A673 (cell line): ENCODE data around the gene NPPC. TPM values are rescaled to one million over a fixed set of nuclear protein-coding genes. Genes with fewer than 3 reads are reported as not detected.

Experiments used
- BruUV-seq: library from RNA; stranded (reverse); fragments of 400-500 nt; replicated peaks from 2 replicates; lab custom pipeline; 2021; lab: Mats Ljungman, UMichigan
- CTCF ChIA-PET: fragments of 300-600 bp; sonication (Branson Sonifier 250); formaldehyde crosslinking; loops from one replicate; lab custom pipeline; 2022; ENCODE audit warnings: antibody characterized with exemption; lab: Charles Lee
- POLR2A ChIA-PET: fragments of 300-600 bp; sonication (Branson Sonifier 250); formaldehyde crosslinking; loops from one replicate; lab custom pipeline; 2022; ENCODE audit warnings: antibody characterized with exemption; ENCODE audit not compliant: low non-redundant PET; lab: Charles Lee
- DNase-seq: peaks from one replicate; pipeline ENCODE4 v3.0.0-alpha.2; 2015; ENCODE audit warnings: low spot score
- H3K27ac ChIP-seq: fragments of 200-600 bp; sonication (generic); 2 replicates; pipeline ENCODE4 v1.5.1; 2016; ENCODE audit warnings: mixed run types, low read depth, mild to moderate bottlenecking, mixed read lengths, antibody characterized with exemption, low read length; ENCODE audit not compliant: poor library complexity, severe bottlenecking
- H3K27me3 ChIP-seq: fragments of 200-600 bp; sonication (generic); replicated peaks from 2 replicates; pipeline ENCODE4 v1.6.1; 2017; ENCODE audit warnings: mixed run types, low read depth, mild to moderate bottlenecking, mixed read lengths, antibody characterized with exemption, low read length; ENCODE audit not compliant: insufficient read depth, poor library complexity
- H3K36me3 ChIP-seq: fragments of 200-600 bp; sonication (generic); 2 replicates; pipeline ENCODE4 v1.6.1; 2016; ENCODE audit warnings: mixed run types, mild to moderate bottlenecking, mixed read lengths, antibody characterized with exemption, low read length; ENCODE audit not compliant: insufficient read depth, poor library complexity, severe bottlenecking
- H3K4me1 ChIP-seq: fragments of 200-600 bp; sonication (generic); 2 replicates; pipeline ENCODE4 v1.6.1; 2017; ENCODE audit warnings: mixed run types, mild to moderate bottlenecking, mixed read lengths, antibody characterized with exemption, low read length; ENCODE audit not compliant: insufficient read depth, poor library complexity, severe bottlenecking
- H3K4me3 ChIP-seq: fragments of 200-600 bp; sonication (generic); 2 replicates; pipeline ENCODE4 v1.5.1; 2016; ENCODE audit warnings: low read depth, mixed run types, mild to moderate bottlenecking, mixed read lengths, low read length; ENCODE audit not compliant: poor library complexity, severe bottlenecking
- H3K9me3 ChIP-seq: fragments of 200-600 bp; sonication (generic); 2 replicates; pipeline ENCODE4 v1.6.1; 2016; ENCODE audit warnings: mixed run types, low read depth, mild to moderate bottlenecking, mixed read lengths, antibody characterized with exemption, low read length; ENCODE audit not compliant: poor library complexity, severe bottlenecking
- EZH2 ChIP-seq: fragments of 200-600 bp; sonication (generic); IDR thresholded peaks from 2 replicates; pipeline ENCODE4 v1.6.1; 2017; ENCODE audit warnings: borderline replicate concordance, low read depth, mild to moderate bottlenecking, mixed read lengths, antibody characterized with exemption, low read length; ENCODE audit not compliant: poor library complexity, severe bottlenecking
- intact Hi-C: fragments of 100-400 bp; cut with micrococcal nuclease; formaldehyde crosslinking; loops from one replicate; pipeline ENCODE4 v1.10.0; 2022; ENCODE audit not compliant: unreplicated experiment
- total RNA-seq: library from RNA; stranded (reverse); gene quantifications from 2 replicates; pipeline ENCODE4 v1.2.3, GENCODE V29; 2021
- TF ChIP-seq, protein P1 (sequence below): fragments of 300-800, 200-600 bp; sonication (generic); conservative IDR thresholded peaks from 2 replicates; pipeline ENCODE4 v1.5.1; 2017; ENCODE audit warnings: low read depth, mild to moderate bottlenecking, antibody characterized with exemption, low read length, moderate library complexity, mixed read lengths

The NPPC gene
- total RNA-seq, 1 experiment from 2014 or later = not detected

DNA sequence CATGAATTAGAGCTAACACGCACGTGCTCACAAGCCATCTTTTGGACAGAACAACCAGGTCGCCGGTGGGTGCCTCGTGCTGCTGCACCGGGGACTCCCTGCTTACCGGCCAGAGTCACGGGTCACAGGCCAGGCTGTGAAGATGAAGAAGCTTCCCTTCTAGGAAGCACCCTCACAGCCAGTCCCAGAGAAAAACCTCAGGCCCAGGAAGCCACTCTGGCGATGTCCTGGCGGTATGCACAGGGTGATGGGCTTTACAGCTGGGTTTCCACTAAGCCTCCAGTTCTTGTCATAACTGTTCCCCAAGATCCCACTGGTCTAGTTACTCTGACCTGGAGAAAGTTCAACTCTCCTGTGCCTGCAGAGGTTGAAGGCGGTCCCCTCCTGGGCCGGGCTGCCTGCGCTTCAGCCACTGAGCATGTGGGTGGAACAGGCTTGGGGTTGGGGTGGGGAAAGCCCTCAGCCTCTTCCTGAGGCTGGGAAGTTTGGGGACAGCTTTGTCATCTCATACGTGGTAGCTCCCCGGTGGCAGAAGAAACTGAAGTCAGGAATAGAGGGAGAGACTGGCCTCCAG is 20.1 kb upstream of the NPPC start:
- no peak for TF ChIP-seq EZH2
- TF ChIP-seq, protein P1, sequence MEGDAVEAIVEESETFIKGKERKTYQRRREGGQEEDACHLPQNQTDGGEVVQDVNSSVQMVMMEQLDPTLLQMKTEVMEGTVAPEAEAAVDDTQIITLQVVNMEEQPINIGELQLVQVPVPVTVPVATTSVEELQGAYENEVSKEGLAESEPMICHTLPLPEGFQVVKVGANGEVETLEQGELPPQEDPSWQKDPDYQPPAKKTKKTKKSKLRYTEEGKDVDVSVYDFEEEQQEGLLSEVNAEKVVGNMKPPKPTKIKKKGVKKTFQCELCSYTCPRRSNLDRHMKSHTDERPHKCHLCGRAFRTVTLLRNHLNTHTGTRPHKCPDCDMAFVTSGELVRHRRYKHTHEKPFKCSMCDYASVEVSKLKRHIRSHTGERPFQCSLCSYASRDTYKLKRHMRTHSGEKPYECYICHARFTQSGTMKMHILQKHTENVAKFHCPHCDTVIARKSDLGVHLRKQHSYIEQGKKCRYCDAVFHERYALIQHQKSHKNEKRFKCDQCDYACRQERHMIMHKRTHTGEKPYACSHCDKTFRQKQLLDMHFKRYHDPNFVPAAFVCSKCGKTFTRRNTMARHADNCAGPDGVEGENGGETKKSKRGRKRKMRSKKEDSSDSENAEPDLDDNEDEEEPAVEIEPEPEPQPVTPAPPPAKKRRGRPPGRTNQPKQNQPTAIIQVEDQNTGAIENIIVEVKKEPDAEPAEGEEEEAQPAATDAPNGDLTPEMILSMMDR = no peak
- CTCF ChIA-PET = no interaction called here

DNA sequence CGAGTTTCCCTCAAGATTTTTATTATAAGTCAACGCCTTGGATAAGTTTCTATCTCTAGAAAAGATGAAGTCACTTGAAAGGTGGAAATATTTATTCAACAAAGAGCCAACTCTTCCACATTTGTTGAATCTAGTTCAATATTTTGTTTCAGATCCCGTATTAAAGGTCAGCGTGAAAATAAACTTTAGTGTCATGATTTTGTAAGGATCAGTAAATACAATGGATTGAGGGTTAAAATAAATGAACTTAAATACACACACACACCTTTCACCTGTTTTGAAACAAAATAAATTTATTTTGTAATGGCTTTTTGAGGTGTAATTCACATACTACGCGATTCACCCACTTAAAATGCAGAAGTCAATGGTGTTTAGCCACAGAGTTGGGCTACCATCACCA is 16.0 kb upstream of the NPPC start:
- Histone ChIP-seq H3K4me3 (no peak overlapping the region), H3K27ac (no peak overlapping the region), H3K4me1 (no peaks in the 10 kb centered on the region), H3K9me3 (no peaks in the 10 kb centered on the region), H3K36me3 (no peaks in the 10 kb centered on the region), H3K27me3 (no peaks in the 10 kb centered on the region)
- DNase-seq = no peak
- ChIA-PET POLR2A (no interaction called here), CTCF (no interaction called here)
- TF ChIP-seq, protein P1 = no peak
- no peak for TF ChIP-seq EZH2
- BruUV-seq = no TSS peak
- intact Hi-C loops = no loop called here

More for the DNA sequence above, 20.1 kb upstream of the NPPC start:
- Histone ChIP-seq H3K4me3 (no peak overlapping the region), H3K36me3 (no peaks in the 10 kb centered on the region), H3K27me3 (no peaks in the 10 kb centered on the region), H3K4me1 (no peaks in the 10 kb centered on the region), H3K9me3 (no peaks in the 10 kb centered on the region), H3K27ac (no peak overlapping the region)
- POLR2A ChIA-PET = interaction anchor here (0.7 kb wide), 1 partner anchor 29 kb away, joined by 4 read pairs; no protein-coding TSS in a partner anchor
- intact Hi-C loops = no loop called here
- no peak for DNase-seq
- no TSS peak for BruUV-seq

DNA sequence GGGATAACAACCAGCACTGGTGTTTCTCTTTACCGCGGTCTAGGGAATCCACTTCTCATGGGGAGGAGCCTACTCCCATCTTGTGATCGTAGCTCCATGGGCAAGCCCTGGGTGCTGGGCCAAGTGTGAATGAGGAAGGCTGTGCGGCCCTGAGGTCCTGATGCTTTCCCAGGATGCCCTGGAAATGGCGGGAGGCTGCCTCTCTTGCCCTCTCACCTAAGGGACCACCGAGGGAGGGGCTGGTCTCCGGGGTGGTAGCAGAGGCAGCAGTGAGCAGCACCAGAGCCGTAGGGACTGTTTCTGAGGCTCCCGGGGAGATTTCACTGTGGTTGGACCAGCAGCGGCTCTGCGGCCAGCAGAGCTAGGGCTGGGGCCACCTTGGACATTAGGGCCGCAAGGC is 15.5 kb upstream of the NPPC start:
- intact Hi-C loops = no loop called here
- Histone ChIP-seq H3K4me1 (no peaks in the 10 kb centered on the region), H3K36me3 (no peaks in the 10 kb centered on the region), H3K27me3 (no peaks in the 10 kb centered on the region), H3K27ac (no peak overlapping the region), H3K9me3 (no peaks in the 10 kb centered on the region), H3K4me3 (no peak overlapping the region)
- TF ChIP-seq EZH2 = no peak
- TF ChIP-seq, protein P1 = no peak
- DNase-seq = no peak
- ChIA-PET POLR2A (no interaction called here), CTCF (no interaction called here)
- BruUV-seq = no TSS peak
